Esophagus (tissue), 2 donors: Measurements from ENCODE around the gene CADM2. TPM values are rescaled to one million over a fixed set of nuclear protein-coding genes. Genes with fewer than 3 reads are reported as not detected.
"Not testable (repeated sequence)": the region's sequence is repeated elsewhere in the genome, so short reads cannot be mapped to it uniquely, and the experiment has no call there.

Source experiments
- H3K27ac ChIP-seq, 2 donors: one replicate each; pipeline ENCODE4 v1.5.1; 2013; ENCODE audit warnings: low read depth in 2 of 2, mild to moderate bottlenecking in 2 of 2, inconsistent platforms in 1 of 2, low read length in 1 of 2, moderate library complexity in 1 of 2
- H3K27me3 ChIP-seq, 2 donors: one replicate each; pipeline ENCODE4 v1.6.1; 2013; ENCODE audit warnings: low read length in 2 of 2, control low read depth in 1 of 2, mild to moderate bottlenecking in 1 of 2; ENCODE audit not compliant: insufficient read depth in 2 of 2, control insufficient read depth in 1 of 2
- H3K36me3 ChIP-seq, 2 donors: one replicate each; pipeline ENCODE4 v1.6.1; 2013; ENCODE audit warnings: low read length in 1 of 2; ENCODE audit not compliant: control insufficient read depth in 2 of 2, insufficient read depth in 2 of 2
- H3K4me1 ChIP-seq, 2 donors: one replicate each; pipeline ENCODE4 v1.6.1; 2013; ENCODE audit warnings: low read length in 1 of 2; ENCODE audit not compliant: control insufficient read depth in 2 of 2, insufficient read depth in 2 of 2
- H3K4me3 ChIP-seq, 2 donors: one replicate each; pipeline ENCODE4 v1.5.1; 2013; ENCODE audit warnings: low read length in 2 of 2, mild to moderate bottlenecking in 2 of 2, low read depth in 1 of 2, moderate library complexity in 1 of 2
- H3K9me3 ChIP-seq, 2 donors: one replicate each; pipeline ENCODE4 v1.6.1; 2013; ENCODE audit warnings: mild to moderate bottlenecking in 2 of 2, low read depth in 1 of 2, low read length in 1 of 2, moderate library complexity in 1 of 2; ENCODE audit not compliant: control insufficient read depth in 2 of 2, insufficient read depth in 1 of 2
- WGBS, 2 donors: extraction: QIAGEN DNeasy Blood & Tissue Kit; methylation state at CpG; one replicate each; pipeline ENCODE4 v1.1.7; 2013; 5-methylcytosine and 5-hydroxymethylcytosine counted together
- polyA plus RNA-seq, 2 donors: library from polyadenylated mRNA; stranded (reverse); fragments of 200-250 nt; gene quantifications; one replicate each; pipeline ENCODE4 v1.2.3, GENCODE V29; 2013
- donor health status: healthy with polysubstance abuse.
- donor health status: Bipolar disorder and iron deficiency.

The CADM2 gene
- polyA plus RNA-seq, 2 donors = 0.12 to 0.25 TPM

DNA sequence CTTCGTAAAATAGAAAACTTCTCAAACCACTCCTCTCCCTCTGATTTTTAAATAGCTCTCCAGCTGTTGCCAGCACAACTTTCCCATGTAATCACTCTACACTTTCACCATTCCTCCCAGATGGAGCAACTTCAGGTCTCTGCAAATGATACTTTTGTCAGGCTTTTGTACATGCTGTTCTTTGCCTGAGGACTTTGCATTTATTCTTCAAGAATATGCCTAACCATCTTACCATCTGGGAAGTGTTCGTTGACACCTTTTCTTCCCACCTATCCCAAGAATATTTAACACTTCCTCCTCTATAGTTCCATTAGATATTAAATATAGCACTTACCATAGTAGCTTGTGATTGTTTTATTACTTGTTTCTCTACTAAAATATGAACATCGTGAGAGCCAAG, 703.7 kb downstream of the CADM2 start:
- 81 to 88% methylated on average over 3 of the region's 3 CpGs for WGBS, 2 donors
- H3K27me3 ChIP-seq = no peaks in the 10 kb centered on the region
- H3K27ac ChIP-seq = no peak overlapping the region

DNA sequence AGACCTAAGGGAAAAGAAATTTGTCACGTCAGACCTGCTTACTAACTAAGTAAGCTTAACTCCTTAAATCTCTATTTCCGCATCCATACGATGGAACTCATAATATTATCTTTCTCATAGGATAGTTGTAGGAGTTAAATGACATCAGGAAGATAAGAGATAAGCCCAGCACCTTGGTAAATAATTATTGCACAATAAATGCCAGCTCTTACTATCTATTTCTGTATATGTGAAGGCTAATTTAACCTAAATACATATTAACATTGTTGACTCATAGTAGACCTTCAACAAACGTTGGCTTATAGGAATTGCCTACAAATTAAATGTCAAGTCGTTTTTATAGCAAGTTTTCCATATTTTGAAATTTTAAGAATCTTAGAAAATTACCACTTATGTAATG, 709.0 kb downstream of the CADM2 start:
- no peaks in the 10 kb centered on the region for H3K36me3 ChIP-seq
- WGBS, 2 donors = 70 to 74% methylated on average over 5 of the region's 5 CpGs
- H3K27me3 ChIP-seq = no peaks in the 10 kb centered on the region
- no peak overlapping the region for H3K27ac ChIP-seq
- H3K4me1 ChIP-seq = no peaks in the 10 kb centered on the region
- no peaks in the 10 kb centered on the region for H3K9me3 ChIP-seq
- no peak overlapping the region for H3K4me3 ChIP-seq

More for the DNA sequence above, 703.7 kb downstream of the CADM2 start:
- H3K36me3 ChIP-seq = no peaks in the 10 kb centered on the region
- no peaks in the 10 kb centered on the region for H3K9me3 ChIP-seq
- H3K4me3 ChIP-seq = no peak overlapping the region
- H3K4me1 ChIP-seq = no peaks in the 10 kb centered on the region

DNA sequence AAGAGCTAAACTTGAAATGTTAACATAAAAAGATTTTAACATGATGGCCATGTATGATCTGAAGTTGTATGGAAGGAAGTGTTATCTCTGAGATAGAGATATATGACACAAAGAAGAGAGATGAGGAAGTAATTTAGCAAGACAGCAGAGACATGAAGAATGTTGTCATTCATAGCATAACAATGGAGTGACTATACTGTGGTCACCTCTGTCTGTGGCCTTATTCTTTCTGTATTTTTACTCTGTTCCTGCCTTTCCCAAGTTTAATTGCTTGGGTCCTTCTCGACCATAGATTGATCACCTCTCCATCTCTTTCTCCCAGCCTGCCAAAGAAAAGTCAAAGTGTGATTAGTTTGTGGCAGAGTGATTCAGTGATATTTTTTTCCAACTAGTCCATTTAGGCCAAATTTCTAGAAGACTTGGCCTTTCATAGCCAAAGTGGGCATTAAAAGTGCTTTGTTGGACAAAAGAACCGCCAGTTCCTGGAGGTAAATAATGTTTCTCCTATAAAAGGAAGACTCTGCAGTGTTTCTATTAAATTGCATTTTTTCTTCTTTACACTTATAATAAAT, 711.9 kb downstream of the CADM2 start:
- Histone ChIP-seq H3K27ac (no peak overlapping the region), H3K36me3 (no peaks in the 10 kb centered on the region), H3K9me3 (no peaks in the 10 kb centered on the region), H3K4me3 (no peak overlapping the region), H3K27me3 (no peaks in the 10 kb centered on the region), H3K4me1 (no peaks in the 10 kb centered on the region)
- WGBS, 2 donors = 60 to 70% methylated on average over 2 of the region's 2 CpGs

DNA sequence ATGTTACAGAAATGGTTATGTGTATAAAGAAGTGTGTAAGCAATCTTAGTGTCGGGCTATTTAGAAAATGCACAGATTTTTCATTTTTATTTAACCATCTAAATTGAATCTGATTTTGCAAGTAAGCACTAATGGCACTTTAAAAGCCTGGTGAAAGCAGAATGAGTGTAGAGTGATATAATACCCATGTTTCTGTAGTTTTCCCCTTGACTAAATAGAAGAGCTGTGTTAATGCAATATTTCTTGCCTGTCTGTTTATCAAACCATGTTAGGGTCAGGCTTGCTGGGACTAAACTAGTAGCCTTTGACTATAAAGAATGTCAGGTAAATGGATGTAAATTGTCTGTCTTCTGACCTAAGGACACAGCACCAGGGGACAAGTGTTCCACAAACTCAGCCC, 714.0 kb downstream of the CADM2 start:
- H3K27ac ChIP-seq = no peak overlapping the region
- no peaks in the 10 kb centered on the region for H3K9me3 ChIP-seq
- H3K4me1 ChIP-seq = no peaks in the 10 kb centered on the region
- H3K27me3 ChIP-seq = no peaks in the 10 kb centered on the region
- H3K4me3 ChIP-seq = no peak overlapping the region
- 71 to 86% methylated on average over 1 of the region's 1 CpG for WGBS, 2 donors
- H3K36me3 ChIP-seq = no peaks in the 10 kb centered on the region

DNA sequence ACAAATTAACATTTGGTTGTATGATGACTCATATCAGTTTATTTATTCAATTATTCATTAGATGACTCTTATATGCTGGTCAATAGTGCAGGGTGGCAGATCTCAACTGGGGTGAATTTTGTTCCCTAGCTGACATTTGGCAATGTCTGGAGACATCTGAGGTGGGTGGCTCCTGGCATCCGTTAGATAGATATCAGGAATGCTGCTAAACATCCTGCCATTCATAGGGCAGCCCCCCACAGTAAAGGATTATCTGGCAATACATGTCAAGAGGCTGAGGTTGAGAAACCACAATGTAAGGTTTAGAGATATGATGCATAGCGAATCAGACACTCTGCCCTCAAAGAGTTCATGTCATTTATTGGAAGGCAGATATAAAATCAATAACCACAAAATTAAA, 719.9 kb downstream of the CADM2 start:
- H3K36me3 ChIP-seq = no peaks in the 10 kb centered on the region
- H3K4me1 ChIP-seq = no peaks in the 10 kb centered on the region
- 66 to 76% methylated on average over 2 of the region's 2 CpGs for WGBS, 2 donors
- no peak overlapping the region for H3K27ac ChIP-seq
- no peaks in the 10 kb centered on the region for H3K9me3 ChIP-seq
- H3K27me3 ChIP-seq = no peaks in the 10 kb centered on the region
- H3K4me3 ChIP-seq = no peak overlapping the region

DNA sequence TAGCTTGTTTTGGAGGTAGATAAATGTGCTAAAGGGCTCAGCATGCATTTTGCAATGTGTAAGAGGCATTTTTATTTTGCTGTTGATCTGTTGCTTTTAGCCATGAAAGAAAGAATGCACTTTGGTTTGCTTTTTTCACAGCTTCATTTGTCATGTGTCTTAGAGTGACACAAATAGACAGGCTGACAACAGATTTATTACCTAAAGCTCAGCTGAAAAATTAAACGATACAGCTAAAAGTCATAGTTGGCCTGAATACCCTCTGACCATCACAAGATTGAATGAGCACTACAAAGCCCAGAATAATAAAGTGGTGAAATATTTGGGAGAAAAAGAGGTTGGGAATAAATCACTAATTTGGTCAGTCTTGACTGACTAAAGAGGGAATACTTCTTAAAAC, 723.1 kb downstream of the CADM2 start:
- no peak overlapping the region for H3K4me3 ChIP-seq
- H3K9me3 ChIP-seq = no peaks in the 10 kb centered on the region
- H3K27ac ChIP-seq = no peak overlapping the region
- WGBS, 2 donors = 36 to 43% methylated on average over 1 of the region's 1 CpG
- H3K27me3 ChIP-seq = no peaks in the 10 kb centered on the region
- H3K4me1 ChIP-seq = no peaks in the 10 kb centered on the region
- H3K36me3 ChIP-seq = no peaks in the 10 kb centered on the region

DNA sequence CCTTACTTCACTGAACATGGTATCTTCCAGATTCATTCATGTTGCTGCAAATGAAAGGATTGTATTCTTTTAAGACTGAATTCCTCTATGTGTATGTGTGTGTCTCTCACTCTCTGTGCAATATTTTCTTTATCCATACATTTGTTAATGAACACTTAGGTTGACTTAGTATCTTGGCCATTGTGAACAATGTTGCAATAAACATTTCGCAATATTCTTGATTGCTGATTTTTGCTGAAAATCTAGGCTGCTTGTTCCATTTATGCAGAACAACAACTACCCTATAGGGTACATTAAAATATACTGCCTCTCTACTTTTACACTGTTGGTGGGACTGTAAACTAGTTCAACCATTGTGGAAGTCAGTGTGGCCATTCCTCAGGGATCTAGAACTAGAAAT, 732.4 kb downstream of the CADM2 start:
- H3K9me3 ChIP-seq = peaks cover 3% of the 10 kb centered on the region in 2 donors
- WGBS, 2 donors = 94 to 95% methylated on average over 1 of the region's 1 CpG
- H3K4me1 ChIP-seq = no peaks in the 10 kb centered on the region
- H3K27me3 ChIP-seq = no peaks in the 10 kb centered on the region
- no peaks in the 10 kb centered on the region for H3K36me3 ChIP-seq
- H3K4me3 ChIP-seq = no peak overlapping the region
- H3K27ac ChIP-seq = no peak overlapping the region

DNA sequence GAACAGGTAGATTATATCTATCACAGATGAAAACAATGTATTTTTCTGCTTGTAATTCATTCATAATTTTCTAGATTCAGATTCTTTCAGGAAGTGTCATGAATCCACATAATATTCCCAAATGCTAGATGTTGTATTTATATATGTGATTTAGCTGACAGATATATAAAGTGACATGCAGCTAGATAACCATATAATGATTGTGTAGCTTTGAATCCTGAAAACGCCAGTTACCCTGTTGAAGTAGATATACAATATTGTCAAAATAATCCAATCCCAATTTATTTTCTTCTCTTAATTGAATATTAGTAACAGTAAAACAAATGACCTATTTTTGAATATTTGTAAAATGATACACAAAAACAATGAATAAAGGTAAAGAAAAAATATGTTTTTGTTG, 738.4 kb downstream of the CADM2 start:
- peaks cover 0 to 2% of the 10 kb centered on the region in 2 donors for H3K9me3 ChIP-seq
- WGBS, 2 donors = 68 to 78% methylated on average over 1 of the region's 1 CpG
- H3K4me3 ChIP-seq = no peak overlapping the region
- no peaks in the 10 kb centered on the region for H3K4me1 ChIP-seq
- no peaks in the 10 kb centered on the region for H3K36me3 ChIP-seq
- H3K27ac ChIP-seq = no peak overlapping the region
- H3K27me3 ChIP-seq = no peaks in the 10 kb centered on the region

DNA sequence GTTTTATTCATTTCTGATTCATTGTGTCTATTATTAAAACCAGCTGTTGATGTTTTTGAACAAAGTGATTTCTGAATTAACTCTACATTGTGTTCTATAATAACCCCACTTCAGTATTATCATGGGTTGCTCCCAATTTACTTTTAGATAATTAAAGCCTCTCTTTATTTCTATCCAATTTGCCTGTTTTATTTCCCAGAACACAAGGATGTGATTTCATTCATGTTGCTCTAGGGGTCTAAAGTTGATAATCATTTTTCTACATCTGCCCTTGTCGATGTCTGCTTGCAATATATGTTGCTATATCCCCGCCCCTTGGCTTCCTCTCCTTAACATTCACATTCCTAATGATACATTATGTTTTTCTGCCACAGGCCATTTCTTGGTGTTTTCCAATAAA, 747.3 kb downstream of the CADM2 start:
- WGBS, 2 donors = 88% methylated on average over 2 of the region's 2 CpGs

DNA sequence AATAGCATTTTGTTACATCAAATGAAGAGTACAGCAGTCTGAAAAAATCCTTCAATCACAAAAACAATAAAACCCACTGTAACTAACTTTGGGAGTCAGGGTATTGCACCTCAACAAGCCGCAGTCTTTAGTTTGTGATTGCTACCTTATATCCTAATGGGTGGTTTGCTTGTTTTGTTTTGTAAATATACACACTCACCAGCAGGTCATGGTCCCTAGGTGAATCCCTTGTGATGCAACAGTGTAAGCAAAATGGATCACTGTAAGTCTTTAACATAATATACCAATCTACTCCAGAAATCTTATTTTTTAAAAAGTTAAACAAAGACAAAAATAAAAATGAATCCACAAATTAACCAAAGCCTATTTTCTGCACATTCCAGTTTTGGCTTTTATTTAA, 749.5 kb downstream of the CADM2 start:
- H3K27ac ChIP-seq, H3K4me3 ChIP-seq, H3K4me1 ChIP-seq, H3K27me3 ChIP-seq, H3K9me3 ChIP-seq, H3K36me3 ChIP-seq: not testable (repeated sequence)
- WGBS, 2 donors = 82 to 83% methylated on average over 1 of the region's 1 CpG

More for the DNA sequence above, 747.3 kb downstream of the CADM2 start:
- no peak overlapping the region for H3K4me3 ChIP-seq
- no peaks in the 10 kb centered on the region for H3K4me1 ChIP-seq
- no peaks in the 10 kb centered on the region for H3K27me3 ChIP-seq
- no peaks in the 10 kb centered on the region for H3K9me3 ChIP-seq
- no peaks in the 10 kb centered on the region for H3K36me3 ChIP-seq
- no peak overlapping the region for H3K27ac ChIP-seq
